H1 (cell line): ENCODE results near the gene CBY1. TPM values are rescaled to one million over a fixed set of nuclear protein-coding genes. Genes with fewer than 3 reads are reported as not detected.

Source experiments
- CTCF ChIA-PET: fragments of 300-600 bp; sonication (Branson Sonifier 250); formaldehyde crosslinking; loops from one replicate; lab custom pipeline; 2021; ENCODE audit not compliant: partially characterized antibody; lab: Charles Lee
- POLR2A ChIA-PET: fragments of 300-600 bp; sonication (Branson Sonifier 250); formaldehyde crosslinking; loops from one replicate; lab custom pipeline; 2021; ENCODE audit warnings: inconsistent platforms; ENCODE audit not compliant: partially characterized antibody; lab: Charles Lee
- DNase-seq, 2 experiments: peaks; one replicate each; pipeline versions ENCODE4 v3.0.0 to v3.0.0-alpha.2; 2010 to 2022; ENCODE audit warnings: low spot score in 2 of 2, low read depth in 1 of 2, mixed read lengths in 1 of 2
- FAIRE-seq: peaks from 2 replicates; lab custom pipeline; 2011; peaks lifted over from hg19 to GRCh38; lab: Jason Lieb, UNC
- H2AFZ ChIP-seq: 2 replicates; pipeline ENCODE4 v1.8.1; 2012; ENCODE audit warnings: low read length, inconsistent platforms
- H2AK5ac ChIP-seq: 2 replicates; pipeline ENCODE4 v1.6.1; 2013; ENCODE audit warnings: low read depth, low read length
- H2BK120ac ChIP-seq: replicated peaks from 2 replicates; pipeline ENCODE3; 2013; ENCODE audit warnings: low read depth, low read length, inconsistent platforms
- H2BK12ac ChIP-seq: 2 replicates; pipeline ENCODE4 v1.6.1; 2013; ENCODE audit warnings: low read depth, low read length
- H2BK15ac ChIP-seq: 2 replicates; pipeline ENCODE4 v1.6.1; 2013; ENCODE audit warnings: low read length
- H2BK20ac ChIP-seq: 2 replicates; pipeline ENCODE4 v1.6.1; 2013; ENCODE audit warnings: low read length
- H2BK5ac ChIP-seq: 2 replicates; pipeline ENCODE4 v1.6.1; 2013; ENCODE audit warnings: low read depth, low read length
- H3K14ac ChIP-seq: 2 replicates; pipeline ENCODE4 v1.6.1; 2013; ENCODE audit warnings: inconsistent platforms; ENCODE audit not compliant: insufficient read length
- H3K18ac ChIP-seq: 2 replicates; pipeline ENCODE4 v1.6.1; 2013; ENCODE audit warnings: low read length; ENCODE audit errors: extremely low read depth
- H3K23ac ChIP-seq: 2 replicates; pipeline ENCODE4 v1.6.1; 2013; ENCODE audit warnings: inconsistent platforms; ENCODE audit not compliant: insufficient read length
- H3K23me2 ChIP-seq: 2 replicates; pipeline ENCODE4 v1.6.1; 2013; ENCODE audit warnings: low read depth, low read length
- H3K27ac ChIP-seq: 2 replicates; pipeline ENCODE4 v1.6.1; 2011; ENCODE audit warnings: low read depth, low read length, inconsistent platforms
- H3K27me3 ChIP-seq, 4 experiments: replicated peaks in 1 of 4; 1 replicate in 1 of 4; 2 replicates in 3 of 4; pipeline versions ENCODE4 v1.6.1 to v1.8.1; 2011 to 2013; ENCODE audit warnings: low read length in 3 of 4, mild to moderate bottlenecking in 3 of 4, inconsistent platforms in 2 of 4, mixed read lengths in 2 of 4, moderate library complexity in 1 of 4; ENCODE audit not compliant: control insufficient read depth in 3 of 4, insufficient read depth in 3 of 4; ENCODE audit errors: extremely low read depth in 1 of 4
- H3K36me3 ChIP-seq, 4 experiments: 2 replicates each; pipeline versions ENCODE4 v1.6.1 to v1.8.1; 2011 to 2013; ENCODE audit warnings: mild to moderate bottlenecking in 4 of 4, low read length in 3 of 4, moderate library complexity in 2 of 4, control low read depth in 1 of 4, inconsistent platforms in 1 of 4; ENCODE audit not compliant: insufficient read depth in 4 of 4, control insufficient read depth in 2 of 4
- H3K4ac ChIP-seq: replicated peaks from 2 replicates; pipeline ENCODE3; 2013; ENCODE audit warnings: low read length, low read depth, mixed read lengths, inconsistent platforms; ENCODE audit not compliant: insufficient read length
- H3K4me1 ChIP-seq, 4 experiments: replicated peaks in 1 of 4; 1 replicate in 1 of 4; 2 replicates in 3 of 4; pipeline versions ENCODE4 v1.6.1 to v1.8.1; 2011 to 2013; ENCODE audit warnings: low read length in 3 of 4, inconsistent platforms in 2 of 4, mixed read lengths in 1 of 4; ENCODE audit not compliant: insufficient read depth in 4 of 4, control insufficient read depth in 3 of 4
- H3K4me2 ChIP-seq, 2 experiments: 2 replicates each; pipeline versions ENCODE4 v1.6.1 to v1.8.1; 2011 to 2013; ENCODE audit warnings: low read depth in 2 of 2, low read length in 2 of 2, control low read depth in 1 of 2, inconsistent platforms in 1 of 2, mild to moderate bottlenecking in 1 of 2; ENCODE audit not compliant: insufficient read depth in 1 of 2
- H3K4me3 ChIP-seq, 4 experiments: fragments of 200-600, 300-600 bp in 1 of 4; sonication (generic), shearing (Covaris generic), sonication (Bioruptor Twin) in 1 of 4; 2 replicates each; pipeline versions ENCODE4 v1.5.1 to v1.8.1; 2011 to 2016; ENCODE audit warnings: low read length in 4 of 4, low read depth in 3 of 4, control low read depth in 2 of 4, inconsistent platforms in 2 of 4, mild to moderate bottlenecking in 2 of 4, mixed read lengths in 1 of 4, moderate library complexity in 1 of 4; ENCODE audit not compliant: insufficient read depth in 2 of 4; ENCODE audit errors: extremely low read depth in 1 of 4
- H3K56ac ChIP-seq: replicated peaks from 2 replicates; pipeline ENCODE3; 2013; ENCODE audit warnings: low read depth, mild to moderate bottlenecking, mixed read lengths, low read length, inconsistent platforms; ENCODE audit not compliant: insufficient read length
- H3K79me1 ChIP-seq: 2 replicates; pipeline ENCODE4 v1.6.1; 2013; ENCODE audit warnings: low read depth, low read length, control low read depth
- H3K79me2 ChIP-seq, 2 experiments: 2 replicates each; pipeline versions ENCODE4 v1.6.1 to v1.8.1; 2012 to 2013; ENCODE audit warnings: low read length in 2 of 2, mild to moderate bottlenecking in 2 of 2, inconsistent platforms in 1 of 2; ENCODE audit not compliant: insufficient read depth in 2 of 2, control insufficient read depth in 1 of 2
- H3K9ac ChIP-seq, 4 experiments: replicated peaks in 1 of 4; 1 replicate in 1 of 4; 2 replicates in 3 of 4; pipeline versions ENCODE4 v1.6.1 to v1.8.1; 2011 to 2013; ENCODE audit warnings: low read depth in 3 of 4, low read length in 3 of 4, control low read depth in 2 of 4, mild to moderate bottlenecking in 2 of 4, moderate library complexity in 2 of 4, inconsistent platforms in 1 of 4; ENCODE audit errors: extremely low read depth in 1 of 4
- H3K9me3 ChIP-seq, 2 experiments: 2 replicates each; pipeline versions ENCODE4 v1.6.1 to v1.8.1; 2012 to 2013; ENCODE audit warnings: mild to moderate bottlenecking in 2 of 2, moderate library complexity in 2 of 2, control low read depth in 1 of 2, inconsistent platforms in 1 of 2, low read depth in 1 of 2, low read length in 1 of 2, mixed read lengths in 1 of 2; ENCODE audit not compliant: insufficient read depth in 2 of 2
- H4K20me1 ChIP-seq, 2 experiments: replicated peaks in 1 of 2; 2 replicates each; pipeline versions ENCODE3 to v1.8.1; 2011 to 2013; ENCODE audit warnings: inconsistent platforms in 2 of 2, low read length in 2 of 2, mild to moderate bottlenecking in 1 of 2; ENCODE audit not compliant: insufficient read depth in 2 of 2, control insufficient read depth in 1 of 2
- H4K5ac ChIP-seq: 2 replicates; pipeline ENCODE4 v1.6.1; 2013; ENCODE audit warnings: low read length, low read depth, mixed read lengths, inconsistent platforms; ENCODE audit not compliant: insufficient read length
- H4K8ac ChIP-seq: 2 replicates; pipeline ENCODE4 v1.8.0; 2013; ENCODE audit warnings: mild to moderate bottlenecking, moderate library complexity, low read length, inconsistent platforms; ENCODE audit not compliant: insufficient read depth; ENCODE audit errors: extremely low read depth
- H4K91ac ChIP-seq: replicated peaks from 2 replicates; pipeline ENCODE3; 2013; ENCODE audit warnings: low read length, mixed read lengths, inconsistent platforms; ENCODE audit not compliant: insufficient read length
- RXRA ChIP-seq: IDR thresholded peaks from 2 replicates; pipeline ENCODE4 v1.6.1; 2011; ENCODE audit warnings: low read depth, mild to moderate bottlenecking, low read length, moderate library complexity; ENCODE audit not compliant: insufficient read depth
- TEAD4 ChIP-seq: IDR thresholded peaks from 2 replicates; pipeline ENCODE4 v1.6.1; 2012; ENCODE audit warnings: low read depth, low read length, inconsistent platforms, mixed read lengths
- WGBS, 2 experiments: shearing (Covaris generic) in 1 of 2; methylation state at CpG; one replicate each; pipeline versions ENCODE4 v1.1.6 to v1.1.7; 2013 to 2015; ENCODE audit warnings: low lambda C conversion rate in 2 of 2, mixed read lengths in 2 of 2, inconsistent platforms in 1 of 2, low coverage in 1 of 2, missing lambda C conversion rate in 1 of 2; ENCODE audit not compliant: insufficient replicate concordance in 2 of 2, insufficient coverage in 1 of 2, insufficient read length in 1 of 2; ENCODE audit errors: extremely low coverage in 1 of 2, missing lambda C conversion rate in 1 of 2; 5-methylcytosine and 5-hydroxymethylcytosine counted together
- polyA plus RNA-seq, 7 experiments: library from polyadenylated mRNA; depleted of rRNA in 3 of 7; stranded (reverse) in 5 of 7; unstranded in 2 of 7; fragments of >200 nt in 5 of 7; fragments of 200-250 nt in 2 of 7; gene quantifications; 1 replicate in 5 of 7; 2 replicates in 1 of 7; 4 replicates in 1 of 7; pipeline versions ENCODE4 v1.2.1 to v1.2.3, GENCODE V29; 2011 to 2013; ENCODE audit warnings: missing spikeins in 2 of 7, mixed read lengths in 2 of 7
- total RNA-seq: library from RNA; stranded (reverse); fragmentation: NEBNext Ultra II Directional; extraction: Animal tissue kit (Norgen Biotek cat#: 25700); gene quantifications from 2 replicates; pipeline ENCODE4 v1.2.1, GENCODE V29; 2021

Gene CBY1
- total and polyA plus RNA-seq, 2 of the 8 experiments (the other 6 are each of a cell fraction or from before 2014, with no cell fraction given) = 23.2 to 30.2 TPM

DNA sequence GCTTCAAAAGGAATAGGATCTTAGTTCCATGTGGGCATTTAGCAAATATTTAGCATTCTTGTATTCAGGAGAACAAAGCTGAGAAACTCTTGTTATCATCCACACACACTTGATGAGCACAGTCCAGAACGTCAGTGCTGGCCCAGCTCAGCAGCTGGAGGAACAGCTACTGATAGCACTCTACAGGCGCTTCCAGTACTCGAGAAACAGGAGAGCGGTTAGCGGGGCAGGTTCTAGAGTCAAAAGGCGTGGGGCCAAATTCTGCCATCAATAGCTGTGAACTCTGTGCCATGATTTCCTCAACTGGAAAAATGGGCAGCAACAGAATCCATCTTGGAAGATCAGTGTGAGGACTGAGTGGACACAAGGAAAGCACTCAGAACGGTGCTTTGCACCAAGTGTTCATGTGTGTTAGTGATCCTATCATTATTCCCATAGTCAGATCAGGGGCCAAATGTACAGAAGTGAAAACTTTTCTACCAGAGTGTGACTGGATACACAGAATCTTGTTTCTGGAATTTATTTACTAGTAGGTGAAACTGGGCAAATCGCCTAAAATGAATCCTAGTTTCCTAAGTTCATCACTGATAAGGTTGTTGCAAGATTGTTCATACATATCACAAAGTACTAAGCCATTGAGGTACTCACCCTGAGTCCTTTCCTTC, 41.1 kb downstream of the CBY1 start:
- 92% methylated on average over 8 of the region's 8 CpGs; no CpG with 5 or more reads in 1 of the 2 experiments for WGBS, 2 experiments
- H3K4me1 ChIP-seq = peaks cover 3 to 11% (median 7%) of the 10 kb centered on the region in 4 experiments; a peak in 6 of 7 replicates
- peaks cover 10% of the 10 kb centered on the region for H3K23me2 ChIP-seq
- H3K9me3 ChIP-seq = no peaks in the 10 kb centered on the region
- H3K27ac ChIP-seq = no peak overlapping the region
- ChIA-PET CTCF (interaction anchor here (0.9 to 1.5 kb wide), 5 partner anchors 9 to 195 kb away, joined by 3 to 4 read pairs (median 3); partner anchors contain the start of gene TOMM22), POLR2A (interaction anchor here (0.7 to 13.1 kb wide), 5 partner anchors 8 to 15 kb away, joined by 3 to 123 read pairs (median 7); partner anchors contain the start of genes GTPBP1 and TOMM22)
- TF ChIP-seq RXRA (no peak), TEAD4 (no peak)
- 0 out of 4 replicates have a peak overlapping the region, but pooled peaks of 1 of the 2 experiments have one; percentile 24 for H3K4me2 ChIP-seq
- no peak overlapping the region for H3K56ac ChIP-seq
- H4K91ac ChIP-seq = no peak overlapping the region
- H3K23ac ChIP-seq = no peak overlapping the region
- no peaks in the 10 kb centered on the region; a peak in 2 of 8 replicates for H3K36me3 ChIP-seq
- no peak overlapping the region for H2BK12ac ChIP-seq
- H2BK15ac ChIP-seq = no peak overlapping the region
- no peak overlapping the region; a peak in 2 of 7 replicates for H3K9ac ChIP-seq
- no peaks in the 10 kb centered on the region for H3K27me3 ChIP-seq
- H2BK120ac ChIP-seq = no peak overlapping the region
- H3K79me1 ChIP-seq = peaks cover 7% of the 10 kb centered on the region; the same call in 1 of the 2 replicates
- H2BK20ac ChIP-seq = no peak overlapping the region
- H2AFZ ChIP-seq = no peak overlapping the region
- no peak overlapping the region for H3K18ac ChIP-seq
- H4K8ac ChIP-seq = no peak overlapping the region
- FAIRE-seq (no peak), DNase-seq (no peak)
- no peak overlapping the region for H2AK5ac ChIP-seq
- H3K79me2 ChIP-seq = peaks cover 0 to 38% of the 10 kb centered on the region in 2 experiments; a peak in 2 of 4 replicates
- no peak overlapping the region for H2BK5ac ChIP-seq
- 0 out of 8 replicates have a peak overlapping the region, but pooled peaks of 1 of the 4 experiments have one; percentile 100 for H3K4me3 ChIP-seq
- no peak overlapping the region for H3K14ac ChIP-seq
- H4K5ac ChIP-seq = no peak overlapping the region
- peaks cover 0 to 6% of the 10 kb centered on the region in 2 experiments for H4K20me1 ChIP-seq
- no peak overlapping the region for H3K4ac ChIP-seq
